Measurements from ENCODE around the gene SPG7. TPM values are rescaled to one million over a fixed set of nuclear protein-coding genes. Genes with fewer than 3 reads are reported as not detected.

The SPG7 gene
- total and polyA plus RNA-seq, 4 donors, result 34.5 to 102 (median 49.5) TPM

- Histone ChIP-seq H3K9ac (ENCODE audit: low read depth in 1 of 2, low read length in 2 of 2) (no peak overlapping the region), H3K27ac (ENCODE audit: low read depth in 1 of 2, low read length in 2 of 2) (peak overlapping the region in 1 of 2 donors; percentile 10), H3K27me3 (ENCODE audit: control insufficient read depth in 4 of 4, insufficient read depth in 4 of 4, low read length in 3 of 4) (no peaks in the 10 kb centered on the region), H3K36me3 (ENCODE audit: control insufficient read depth in 4 of 4, insufficient read depth in 3 of 4, low read depth in 1 of 4, low read length in 3 of 4) (no peaks in the 10 kb centered on the region), H3K4me1 (ENCODE audit: control insufficient read depth in 4 of 4, insufficient read depth in 4 of 4, low read length in 3 of 4) (peaks cover 3 to 43% (median 40%) of the 10 kb centered on the region in 4 donors), H3K4me3 (ENCODE audit: low read depth in 1 of 3, low read length in 3 of 3) (no peak overlapping the region), H3K9me3 (ENCODE audit: control insufficient read depth in 4 of 4, low read length in 3 of 4) (no peaks in the 10 kb centered on the region)
- WGBS, result 26% methylated on average over 4 of the region's 4 CpGs
- no peak for TF ChIP-seq ZBTB33 (IDR thresholded peaks at IDR 0.05)
- TF ChIP-seq NR2F2 (IDR thresholded peaks at IDR 0.05), result no peak
- no peak for TF ChIP-seq YY1 (IDR thresholded peaks at IDR 0.05)
- no peak for TF ChIP-seq EGR1 (IDR thresholded peaks at IDR 0.05; ENCODE audit: low read depth in 2 of 2)
- TF ChIP-seq JUND (IDR thresholded peaks at IDR 0.05), result no peak
- TF ChIP-seq TAF1 (conservative IDR thresholded peaks at IDR 0.05), result no peak
- TF ChIP-seq SP1 (IDR thresholded peaks at IDR 0.05), result no peak
- no peak for TF ChIP-seq ATF3 (IDR thresholded peaks at IDR 0.05)
- no peak for TF ChIP-seq CTCF (IDR thresholded peaks at IDR 0.05; ENCODE audit: low read depth, low read length, missing input control)
- TF ChIP-seq GABPA (IDR thresholded peaks at IDR 0.05 in 1 of 2, conservative IDR thresholded peaks at IDR 0.05 in 1 of 2), result no peak
- no peak for TF ChIP-seq MAX (IDR thresholded peaks at IDR 0.05)
- DNase-seq (ENCODE audit: low spot score), result no peak
These were observed 22.4 kb upstream of the SPG7 start for GRCh38 chr16:89485701-89486246.

- Histone ChIP-seq H3K27me3 (ENCODE audit: control insufficient read depth in 4 of 4, insufficient read depth in 4 of 4, low read length in 3 of 4) (no peaks in the 10 kb centered on the region), H3K9ac (ENCODE audit: low read depth in 1 of 2, low read length in 2 of 2) (peak overlapping the region; percentile 74 to 82), H3K4me1 (ENCODE audit: control insufficient read depth in 4 of 4, insufficient read depth in 4 of 4, low read length in 3 of 4) (peaks cover 3 to 46% (median 42%) of the 10 kb centered on the region in 4 donors), H3K36me3 (ENCODE audit: control insufficient read depth in 4 of 4, insufficient read depth in 3 of 4, low read depth in 1 of 4, low read length in 3 of 4) (peaks cover 0 to 3% (median 0%) of the 10 kb centered on the region in 4 donors), H3K4me3 (ENCODE audit: low read depth in 1 of 3, low read length in 3 of 3) (peak overlapping the region; percentile 15 to 97 (median 52)), H3K9me3 (ENCODE audit: control insufficient read depth in 4 of 4, low read length in 3 of 4) (no peaks in the 10 kb centered on the region), H3K27ac (ENCODE audit: low read depth in 1 of 2, low read length in 2 of 2) (peak overlapping the region; percentile 77 to 79)
- DNase-seq (ENCODE audit: low spot score), result peak; percentile 72
- WGBS, result under 1% methylated on average over 71 of the region's 71 CpGs
- TF ChIP-seq GABPA (IDR thresholded peaks at IDR 0.05 in 1 of 2, conservative IDR thresholded peaks at IDR 0.05 in 1 of 2), result no peak
- peak; percentile 38 for TF ChIP-seq CTCF (IDR thresholded peaks at IDR 0.05; ENCODE audit: low read depth, low read length, missing input control)
- no peak for TF ChIP-seq FOXA1 (IDR thresholded peaks at IDR 0.05)
- no peak for TF ChIP-seq YY1 (IDR thresholded peaks at IDR 0.05)
- no peak for TF ChIP-seq REST (IDR thresholded peaks at IDR 0.05)
- TF ChIP-seq JUND (IDR thresholded peaks at IDR 0.05), result no peak
- TF ChIP-seq RAD21 (IDR thresholded peaks at IDR 0.05), result peak; percentile 52 to 74
- no peak for TF ChIP-seq FOXA2 (IDR thresholded peaks at IDR 0.05)
- peak; percentile 50 for TF ChIP-seq MAX (IDR thresholded peaks at IDR 0.05)
- TF ChIP-seq TAF1 (conservative IDR thresholded peaks at IDR 0.05), result peak; percentile 25
- TF ChIP-seq ATF3 (IDR thresholded peaks at IDR 0.05), result peak; percentile 92
- TF ChIP-seq ZBTB33 (IDR thresholded peaks at IDR 0.05), result no peak
These were observed 18.9 kb upstream of the SPG7 start for GRCh38 chr16:89489040-89489897.
